HG02970 (cell line): ENCODE data around the gene SMCO4.

ENCODE experiments used
- ATAC-seq: cut with Tn5 transposase; IDR thresholded peaks from one replicate; pipeline ENCODE4 v1.9.1; 2021; ENCODE audit warnings: mild to moderate bottlenecking, moderate library complexity, moderate number of reproducible peaks; ENCODE audit not compliant: unreplicated experiment, low FRiP score

The SMCO4 gene

GRCh38 chr11:93510196-93510873 lies 32.9 kb downstream of the SMCO4 start:
- no peak for ATAC-seq

GRCh38 chr11:93507517-93507916 lies 35.7 kb downstream of the SMCO4 start:
- ATAC-seq: no peak

GRCh38 chr11:93505703-93506102 lies 37.5 kb downstream of the SMCO4 start:
- no peak for ATAC-seq

GRCh38 chr11:93504110-93505095 lies 38.8 kb downstream of the SMCO4 start:
- no peak for ATAC-seq

GRCh38 chr11:93501856-93502255 lies 41.3 kb downstream of the SMCO4 start:
- no peak for ATAC-seq

- no peak for ATAC-seq
Measured at GRCh38 chr11:93500759-93501158, 42.4 kb downstream of the SMCO4 start.

- no peak for ATAC-seq
Measured at GRCh38 chr11:93498641-93499040, 44.5 kb downstream of the SMCO4 start.

GRCh38 chr11:93498161-93498560 lies 45.0 kb downstream of the SMCO4 start:
- no peak for ATAC-seq

GRCh38 chr11:93497596-93497995 lies 45.6 kb downstream of the SMCO4 start:
- ATAC-seq: no peak

- ATAC-seq: no peak
Measured at GRCh38 chr11:93494357-93494756, 48.8 kb downstream of the SMCO4 start.

- ATAC-seq: no peak
Measured at GRCh38 chr11:93493252-93493897, 49.8 kb downstream of the SMCO4 start.

GRCh38 chr11:93492464-93493251 lies 50.5 kb downstream of the SMCO4 start:
- no peak for ATAC-seq

- ATAC-seq: no peak
Measured at GRCh38 chr11:93491973-93492372, 51.2 kb downstream of the SMCO4 start.

GRCh38 chr11:93490996-93491618 lies 52.1 kb downstream of the SMCO4 start:
- no peak for ATAC-seq

- no peak for ATAC-seq
Measured at GRCh38 chr11:93489841-93490240, 53.4 kb downstream of the SMCO4 start.

GRCh38 chr11:93487032-93487483 lies 56.1 kb downstream of the SMCO4 start:
- no peak for ATAC-seq

GRCh38 chr11:93485983-93486382 lies 57.2 kb downstream of the SMCO4 start:
- ATAC-seq: no peak

- ATAC-seq: no peak
Measured at GRCh38 chr11:93484716-93485115, 58.5 kb downstream of the SMCO4 start.

- ATAC-seq: no peak
Measured at GRCh38 chr11:93482556-93482955, 60.6 kb downstream of the SMCO4 start.

GRCh38 chr11:93481696-93482095 lies 61.5 kb downstream of the SMCO4 start:
- no peak for ATAC-seq
